Smooth muscle cell of bladder (primary cell): ENCODE measurements around the gene PRR13. TPM values are rescaled to one million over a fixed set of nuclear protein-coding genes. Genes with fewer than 3 reads are reported as not detected.

Experiments used
- total RNA-seq: library from RNA; depleted of rRNA; stranded (reverse); fragments of >200 nt; gene quantifications from 2 replicates; pipeline ENCODE4 v1.2.3, GENCODE V29; 2014

Gene PRR13
- 25.2 and 27.5 TPM in 2 replicates for total RNA-seq

GRCh38 chr12:53441040-53441833 is at the start of gene PRR13:
PRR13 (plus strand) TSS chr12:53441734; CDS start chr12:53442715, 981 bp downstream.

GRCh38 chr12:53423597-53423996 is 17.9 kb upstream of the PRR13 start, which contains the start of gene AMHR2:
AMHR2 (plus strand) TSS chr12:53423855; CDS start chr12:53423935, 80 bp downstream.

GRCh38 chr12:53451661-53452158 is 10.2 kb downstream of the PRR13 start, which contains the start of gene PCBP2:
PCBP2 (plus strand) TSS chr12:53452102; CDS start chr12:53454801, 2,699 bp downstream.

Other genes with a start within 250 kb of the PRR13 start
- gene ITGB7, start 234.5 kb upstream of the PRR13 start, total RNA-seq, result 0.14 and 0.37 TPM in 2 replicates
- 17.5 and 21.2 TPM in 2 replicates for gene RARG, start 209.5 kb upstream of the PRR13 start, total RNA-seq
- 0.46 and 1.00 TPM in 2 replicates for gene ESPL1, start 173.4 kb upstream of the PRR13 start, total RNA-seq
- 998 and 1,105 TPM in 2 replicates for gene PFDN5, start 146.2 kb upstream of the PRR13 start, total RNA-seq
- gene MYG1, start 142.0 kb upstream of the PRR13 start, total RNA-seq, result 54.5 and 64.1 TPM in 2 replicates
- 30.0 and 38.0 TPM in 2 replicates for gene AAAS, start 120.1 kb upstream of the PRR13 start, total RNA-seq
- not detected in 2 replicates for gene SP7, start 105.4 kb upstream of the PRR13 start, total RNA-seq
- gene SP1, start 61.6 kb upstream of the PRR13 start, total RNA-seq, result 20.3 and 21.7 TPM in 2 replicates
- gene AMHR2, start 17.9 kb upstream of the PRR13 start, total RNA-seq, result not detected in 2 replicates
- gene PCBP2, start 10.4 kb downstream of the PRR13 start, total RNA-seq, result 191 and 202 TPM in 2 replicates
- gene MAP3K12, start 57.7 kb downstream of the PRR13 start, total RNA-seq, result 29.6 and 40.3 TPM in 2 replicates
- gene TARBP2, start 59.5 kb downstream of the PRR13 start, total RNA-seq, result 34.7 and 39.8 TPM in 2 replicates
- gene NPFF, start 65.8 kb downstream of the PRR13 start, total RNA-seq, result not detected in 2 replicates
- gene ATF7, start 184.6 kb downstream of the PRR13 start, total RNA-seq, result 5.5 and 7.9 TPM in 2 replicates
- gene ATP5MC2, start 234.3 kb downstream of the PRR13 start, total RNA-seq, result 142 and 148 TPM in 2 replicates